GM18526 (cell line): ENCODE results near the gene GAB2.

ENCODE experiments used
- POLR2A ChIP-seq: IDR thresholded peaks from 3 replicates; pipeline ENCODE4 v1.6.1; 2011; ENCODE audit not compliant: insufficient read length; ENCODE audit errors: extremely low read depth

GAB2 gene

GRCh38 chr11:78370406-78371172 is 47.0 kb downstream of the GAB2 start:
- TF ChIP-seq POLR2A = no peak

- no peak for TF ChIP-seq POLR2A
These were observed 52.2 kb downstream of the GAB2 start for GRCh38 chr11:78365381-78365792.

DNA sequence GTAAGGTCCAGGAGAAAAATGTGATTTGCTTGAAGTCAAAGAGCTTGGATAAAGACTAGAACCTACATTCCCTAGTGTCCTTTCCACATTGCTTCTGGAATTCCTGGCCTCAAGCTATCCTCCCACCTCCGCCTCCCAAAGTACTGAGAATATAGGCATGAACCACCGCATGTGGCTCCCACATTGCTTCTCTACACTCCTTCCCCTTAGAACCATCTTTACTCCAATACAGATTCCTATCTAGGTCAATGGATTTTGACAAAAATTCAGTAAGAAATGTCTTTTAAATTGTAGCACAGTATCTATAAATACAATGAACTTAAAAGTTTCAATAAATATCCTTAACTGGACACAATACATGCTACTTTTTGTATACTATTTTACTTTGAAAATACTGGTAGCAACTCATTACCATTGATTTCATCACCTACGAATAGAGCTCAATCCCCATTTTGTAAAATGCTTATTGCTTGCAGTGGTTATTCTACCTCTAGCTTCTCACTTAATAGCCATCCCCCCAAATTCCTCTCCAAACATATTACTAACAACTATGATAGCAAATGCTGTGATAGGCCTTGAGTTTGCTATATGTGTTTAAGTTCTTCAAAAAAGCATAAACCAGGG is 53.4 kb downstream of the GAB2 start:
- no peak for TF ChIP-seq POLR2A

DNA sequence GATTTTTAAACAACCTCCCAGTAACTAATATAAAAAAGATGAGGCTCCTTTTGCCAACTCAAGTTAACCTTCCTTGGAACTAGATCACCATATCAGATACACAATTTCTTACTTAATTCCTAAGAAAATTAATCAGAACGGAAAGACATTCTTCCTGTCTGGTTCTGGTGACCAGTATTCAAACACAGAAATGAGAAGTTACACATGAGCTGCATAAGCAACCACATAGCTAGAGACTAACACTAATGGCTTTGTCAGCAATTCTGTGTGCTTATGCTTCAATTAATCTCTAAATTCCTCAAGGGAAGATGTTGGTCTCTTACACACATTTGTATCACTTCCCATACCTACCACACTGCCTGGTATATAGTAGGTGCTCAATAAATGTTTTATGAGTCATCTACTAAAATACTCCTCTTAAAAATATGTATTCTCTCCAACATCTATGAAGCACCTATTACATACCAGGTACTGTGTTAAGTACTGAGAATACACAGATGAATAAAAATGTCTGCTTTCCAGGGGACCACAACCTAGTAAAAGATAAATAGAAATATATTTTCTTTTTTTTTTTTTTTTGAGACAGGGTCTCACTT is 54.5 kb downstream of the GAB2 start:
- TF ChIP-seq POLR2A = no peak

DNA sequence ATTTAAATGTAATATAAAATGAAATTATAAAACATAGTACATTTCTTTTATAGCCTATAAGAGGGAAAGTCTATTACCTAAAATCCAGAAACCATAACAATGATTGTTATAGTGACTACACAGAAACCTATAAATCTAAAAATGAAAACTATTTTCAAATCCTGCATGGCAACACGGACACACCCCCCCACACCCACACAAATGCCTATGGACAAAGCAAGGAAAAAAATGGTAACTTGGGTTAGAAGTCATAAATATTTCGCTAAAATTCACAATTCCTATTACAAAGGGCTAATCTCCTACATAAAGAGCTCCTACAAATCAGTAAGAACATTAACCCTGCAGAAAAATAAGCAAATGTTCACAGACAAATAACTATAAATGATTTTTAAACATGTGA is 56.4 kb downstream of the GAB2 start:
- TF ChIP-seq POLR2A = no peak

- TF ChIP-seq POLR2A = no peak
These were observed 57.7 kb downstream of the GAB2 start for GRCh38 chr11:78359921-78360320.

DNA sequence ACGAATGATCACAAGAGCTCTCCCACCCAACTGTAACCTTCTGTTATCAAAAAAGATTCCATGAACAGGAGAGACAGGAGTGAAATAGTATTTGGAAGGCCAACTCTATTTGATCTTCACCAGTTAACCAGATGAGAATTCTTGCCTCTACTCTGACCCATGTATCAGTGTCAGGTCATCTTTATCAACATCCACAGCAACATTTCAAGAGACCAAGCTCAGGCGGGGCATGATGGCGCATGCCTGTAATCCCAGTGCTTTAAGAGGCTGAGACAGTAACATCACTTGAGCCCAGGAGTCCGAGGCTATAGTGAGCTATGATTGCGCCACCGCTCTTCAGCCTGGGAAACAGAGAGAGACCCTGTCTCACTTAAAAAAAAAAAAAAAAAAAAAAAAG is 62.3 kb downstream of the GAB2 start:
- TF ChIP-seq POLR2A = no peak

DNA sequence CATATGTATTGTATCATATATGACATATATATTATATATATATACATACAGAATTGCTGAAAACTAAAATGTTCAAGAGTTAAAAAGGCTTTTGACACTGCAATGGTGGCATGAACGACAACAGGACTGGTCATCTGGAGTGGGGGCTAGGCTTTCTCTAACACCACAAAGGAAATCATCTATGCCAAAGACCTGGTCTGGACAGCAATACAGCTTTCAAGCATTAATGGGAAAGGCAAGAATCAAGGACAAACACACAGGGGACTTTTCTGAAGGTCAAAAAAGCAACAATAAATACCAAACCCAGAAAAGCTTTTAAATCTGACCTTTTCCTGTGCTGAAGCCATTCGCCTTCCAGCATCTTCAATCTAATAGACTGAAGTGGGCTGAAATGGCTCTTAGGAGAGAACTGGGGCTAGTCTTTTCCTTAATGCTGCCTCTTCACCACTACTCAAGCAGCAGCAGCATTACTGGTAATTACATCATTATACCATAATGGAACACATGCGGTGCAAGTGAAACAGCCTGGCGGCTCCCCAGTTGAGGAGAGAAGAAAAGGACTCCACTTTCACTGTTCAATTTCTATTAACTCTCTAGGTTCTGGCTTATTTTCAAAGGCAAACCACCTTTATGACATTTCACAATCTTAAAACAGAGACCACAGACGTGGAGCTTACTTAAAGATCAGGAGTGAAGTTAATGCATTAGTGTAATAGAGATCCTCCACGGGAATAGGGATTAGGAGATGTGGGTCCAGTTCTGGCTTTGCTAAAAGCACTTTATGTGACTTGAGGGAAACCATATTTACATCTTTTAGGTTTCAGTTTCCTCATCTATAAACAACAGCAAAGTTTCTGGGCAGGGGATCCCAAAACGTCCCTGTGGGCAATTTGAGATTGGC is 63.0 kb downstream of the GAB2 start:
- TF ChIP-seq POLR2A = no peak

DNA sequence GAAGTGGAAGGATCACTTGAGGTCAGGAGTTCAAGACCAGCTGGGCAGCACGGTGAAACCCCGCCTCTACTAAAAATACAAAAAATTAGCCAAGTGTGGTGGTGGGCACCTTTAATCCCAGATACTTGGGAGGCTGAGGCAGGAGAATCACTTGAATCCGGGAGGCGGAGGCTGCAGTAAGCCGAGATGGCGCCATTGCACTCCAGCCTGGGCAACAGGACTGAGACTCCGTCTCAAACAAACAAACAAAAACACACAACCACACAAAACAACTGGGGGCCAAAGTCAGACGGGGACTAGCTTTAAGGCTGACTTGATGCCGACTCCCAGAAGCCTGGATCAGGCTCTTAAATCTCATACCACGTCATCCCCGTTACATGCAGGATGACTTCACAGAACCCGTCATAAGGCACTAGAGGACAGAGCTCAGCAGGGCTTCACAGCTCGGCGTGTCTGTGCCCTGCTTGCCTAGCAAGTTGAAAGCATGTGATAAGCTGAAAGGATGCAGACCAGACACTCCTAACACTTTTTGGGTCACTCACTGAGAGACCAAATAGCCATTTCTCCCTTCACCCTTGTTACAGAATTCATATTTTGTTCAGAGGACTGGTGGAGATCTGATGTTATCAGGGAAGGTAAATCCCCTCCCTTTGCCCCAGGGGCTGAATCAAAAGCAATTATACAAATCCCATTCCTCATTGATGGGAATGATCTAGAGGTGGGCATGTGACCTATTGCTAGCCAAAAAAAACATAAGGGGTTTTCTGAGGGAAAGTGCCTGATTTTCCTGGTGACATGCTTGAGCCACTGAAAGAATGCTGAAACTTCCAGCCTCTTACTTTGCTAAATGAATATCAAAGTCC is 65.4 kb downstream of the GAB2 start:
- TF ChIP-seq POLR2A = no peak

DNA sequence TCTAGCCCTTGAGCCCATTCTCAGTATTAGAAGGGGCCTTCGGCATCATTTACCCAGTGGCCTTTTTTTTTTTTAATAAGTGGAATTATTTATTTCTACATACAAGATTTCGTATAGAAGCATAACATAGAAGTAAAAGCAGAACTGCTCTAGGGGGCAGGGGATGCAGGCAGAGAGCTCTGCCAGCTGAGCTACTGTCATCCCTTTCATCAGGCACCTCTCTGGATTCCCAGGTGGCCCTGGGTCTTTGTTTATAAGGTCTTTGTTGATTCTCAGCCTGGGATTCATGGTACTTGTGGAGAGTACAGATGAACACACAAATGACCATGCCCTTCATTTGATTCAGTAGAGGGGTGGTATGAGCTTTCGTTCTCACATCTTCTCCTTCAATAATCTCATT is 66.4 kb downstream of the GAB2 start:
- no peak for TF ChIP-seq POLR2A

DNA sequence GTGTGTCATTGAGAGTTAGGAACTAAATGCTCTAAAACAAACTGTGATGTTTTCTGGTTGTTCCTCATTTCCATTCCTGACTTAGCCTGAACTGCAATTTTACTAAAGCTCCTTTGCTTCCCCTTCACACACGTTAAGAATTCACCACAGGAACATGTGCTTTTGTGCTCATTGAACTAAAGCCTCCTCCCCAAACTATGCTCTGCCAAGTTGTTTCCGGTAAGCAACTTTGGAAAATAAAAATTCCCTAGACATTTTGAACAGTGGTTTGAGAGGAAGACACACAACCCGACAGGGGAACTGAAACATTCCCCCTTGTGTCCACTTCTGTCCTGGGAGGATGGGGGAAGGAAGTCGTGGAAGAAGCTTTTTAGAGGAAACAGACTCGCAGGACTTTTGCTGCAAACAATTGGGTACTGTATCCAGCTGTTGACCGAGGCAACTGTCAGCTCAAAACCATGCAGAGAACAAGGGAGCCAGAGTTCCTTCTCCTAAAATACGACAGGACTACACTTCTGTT is 66.9 kb downstream of the GAB2 start:
- TF ChIP-seq POLR2A = no peak

DNA sequence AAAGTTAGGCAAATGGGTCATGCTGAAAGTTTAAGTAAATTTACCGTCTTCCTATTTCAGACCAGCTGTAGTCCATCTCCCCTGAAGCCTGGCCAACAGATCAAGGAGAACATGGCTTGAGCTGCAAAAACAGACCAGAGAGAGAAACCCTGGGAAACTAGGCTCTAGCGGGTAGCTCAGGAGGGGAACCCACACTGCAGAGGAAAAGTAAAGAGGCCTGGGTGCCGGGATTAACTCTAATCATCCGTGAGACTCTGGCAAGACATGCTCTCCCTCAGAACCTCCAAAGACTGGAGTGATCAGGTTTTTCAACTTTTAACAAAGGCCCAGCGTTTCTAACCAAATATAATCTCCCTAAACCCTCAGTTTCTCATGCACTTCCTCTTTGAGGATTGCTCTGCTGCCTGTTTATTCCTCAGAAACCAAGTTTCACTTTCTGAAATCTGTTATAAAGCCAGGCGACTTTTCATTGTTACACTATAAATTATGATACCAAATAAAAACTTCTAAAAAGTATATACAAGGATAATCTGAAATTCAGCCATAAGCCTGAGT is 67.5 kb downstream of the GAB2 start:
- TF ChIP-seq POLR2A = no peak

DNA sequence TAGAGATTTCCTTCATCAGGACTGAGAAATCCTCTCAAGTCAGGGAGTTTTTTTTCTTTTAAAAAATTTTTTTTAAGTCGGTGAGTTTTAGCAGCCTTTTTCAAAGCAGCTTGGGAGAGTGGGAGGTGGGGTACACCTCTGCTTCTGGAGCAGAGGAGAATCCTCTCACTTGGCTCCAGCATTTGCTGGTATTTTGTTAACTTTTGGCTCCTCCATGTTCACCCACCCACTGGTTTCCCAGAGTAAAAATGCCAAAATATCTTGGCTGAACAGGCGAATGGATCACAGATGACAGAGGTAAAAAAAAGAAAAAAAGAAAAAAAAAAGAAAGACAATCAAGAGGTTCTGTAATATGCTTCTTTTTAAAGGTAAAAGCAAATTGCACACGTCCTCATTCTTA is 68.0 kb downstream of the GAB2 start:
- no peak for TF ChIP-seq POLR2A

DNA sequence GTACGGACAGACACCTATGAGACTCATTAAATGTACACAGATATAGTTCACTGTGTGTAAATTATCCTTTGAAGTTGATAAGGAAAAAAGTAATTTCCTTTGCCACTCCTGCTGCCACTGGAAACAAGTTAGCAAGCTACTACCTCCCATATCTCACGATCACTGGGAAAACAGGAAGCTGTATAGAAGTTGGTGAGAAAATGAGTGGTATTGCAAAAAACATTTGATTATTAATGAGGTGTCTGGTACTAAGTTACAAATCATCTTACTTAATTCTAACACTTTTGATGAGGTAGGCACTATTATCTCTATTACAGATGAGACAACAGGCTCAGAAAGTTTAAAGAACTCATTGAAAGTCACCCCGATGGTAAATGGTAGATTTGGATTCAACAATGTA is 68.5 kb downstream of the GAB2 start:
- no peak for TF ChIP-seq POLR2A
